RWPE1 (cell line): ENCODE results near the gene CHMP5.
A peak's percentile ranks its signal among the peaks of the same experiment; 100 is the strongest.

ENCODE experiments used
- CTCF ChIA-PET: fragments of 350-600 bp; sonication (Branson Sonifier 250); formaldehyde crosslinking; extraction: SDS; loops from one replicate; lab custom pipeline; 2021; lab: Yijun Ruan, JAX
- POLR2A ChIA-PET: fragments of 400-600 bp; formaldehyde crosslinking; extraction: SDS; loops from one replicate; lab custom pipeline; 2020; ENCODE audit warnings: antibody characterized with exemption; ENCODE audit not compliant: low non-redundant PET; lab: Yijun Ruan, JAX
- DNase-seq: peaks from one replicate; pipeline ENCODE4 v3.0.0; 2012; ENCODE audit warnings: low spot score
- H3K27ac ChIP-seq: fragments of 450-650 bp; 2 replicates; pipeline ENCODE4 v1.5.1; 2017
- CTCF ChIP-seq: fragments of 450-650 bp; conservative IDR thresholded peaks from 2 replicates; pipeline ENCODE4 v1.5.1; 2017; ENCODE audit warnings: low read depth, mild to moderate bottlenecking

CHMP5 gene

GRCh38 chr9:33255014-33255413, 9.8 kb upstream of the CHMP5 start:
- CTCF ChIA-PET: interaction anchor here (0.8 kb wide), 1 partner anchor 8 kb away, joined by 3 read pairs; no protein-coding TSS in a partner anchor
- no peak for TF ChIP-seq CTCF
- DNase-seq: no peak
- peak overlapping the region; percentile 35 for H3K27ac ChIP-seq
- POLR2A ChIA-PET: no interaction called here

GRCh38 chr9:33255471-33255870, 9.4 kb upstream of the CHMP5 start:
- ChIA-PET CTCF (no interaction called here), POLR2A (no interaction called here)
- DNase-seq: no peak

GRCh38 chr9:33256236-33256635, 8.6 kb upstream of the CHMP5 start:
- no peak overlapping the region for H3K27ac ChIP-seq
- no peak for DNase-seq
- TF ChIP-seq CTCF: no peak
- CTCF ChIA-PET: no interaction called here
- POLR2A ChIA-PET: no interaction called here

More at GRCh38 chr9:33255471-33255870, 9.4 kb upstream of the CHMP5 start:
- peak overlapping the region; percentile 35 for H3K27ac ChIP-seq
- no peak for TF ChIP-seq CTCF

- no peak for DNase-seq
- TF ChIP-seq CTCF: no peak
- CTCF ChIA-PET: no interaction called here
- POLR2A ChIA-PET: no interaction called here
- H3K27ac ChIP-seq: no peak overlapping the region
Observed at GRCh38 chr9:33257276-33257675, 7.6 kb upstream of the CHMP5 start.

- no peak for DNase-seq
- POLR2A ChIA-PET: no interaction called here
- H3K27ac ChIP-seq: no peak overlapping the region
- TF ChIP-seq CTCF: no peak
- CTCF ChIA-PET: no interaction called here
Observed at GRCh38 chr9:33260372-33260771, 4.5 kb upstream of the CHMP5 start.

DNA sequence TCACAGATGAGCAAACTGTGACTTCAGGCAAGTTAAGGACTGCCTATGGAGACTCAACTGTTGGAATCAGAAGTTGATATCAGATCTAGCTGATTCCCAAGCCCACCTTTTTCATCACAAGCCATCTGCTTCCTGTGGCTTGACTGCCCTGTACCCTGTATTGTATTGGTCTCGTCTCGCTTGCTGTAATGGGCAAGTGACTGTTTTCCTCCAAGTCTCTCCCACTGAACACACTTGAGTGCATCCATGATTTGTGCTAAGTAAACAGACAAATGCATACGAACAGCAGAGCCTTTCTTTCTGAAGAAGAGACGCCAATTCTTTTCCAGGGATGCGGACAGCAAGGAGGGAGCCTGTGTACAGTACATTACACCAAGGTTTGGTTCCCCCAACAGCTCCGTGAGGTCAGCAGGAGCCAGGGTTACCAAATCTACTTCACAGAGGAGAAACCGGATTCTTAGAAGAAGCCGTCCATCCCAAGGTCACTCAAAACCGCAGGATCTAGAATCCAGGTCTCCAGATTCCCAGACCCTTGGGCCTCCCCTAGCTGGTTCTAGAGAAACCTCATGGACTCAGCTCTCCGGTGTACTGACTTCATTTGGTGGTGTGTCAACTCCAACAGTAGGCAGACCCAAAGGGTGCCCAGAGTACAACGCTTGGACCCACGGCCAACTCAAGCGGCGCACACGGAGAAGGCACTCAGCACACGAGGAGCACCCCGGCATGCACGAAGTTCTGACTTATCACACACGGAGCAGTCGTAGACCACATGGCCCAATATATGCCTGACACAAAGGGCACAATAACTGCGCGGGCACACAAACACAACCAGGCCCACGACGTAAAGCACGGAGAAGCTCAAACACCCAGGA, 1.5 kb upstream of the CHMP5 start:
- CTCF ChIA-PET: interaction anchor here (0.7 to 1.7 kb wide), 3 partner anchors 9 to 34 kb away, joined by 3 to 6 read pairs (median 3); no protein-coding TSS in a partner anchor
- peak overlapping the region; percentile 91 for H3K27ac ChIP-seq
- DNase-seq: peak; percentile 23

More for the DNA sequence above, 1.5 kb upstream of the CHMP5 start:
- POLR2A ChIA-PET: no interaction called here
- no peak for TF ChIP-seq CTCF
